HEK293 (cell line): Measurements from ENCODE around the gene TPSAB1.
"Not testable (repeated sequence)": the region's sequence is repeated elsewhere in the genome, so short reads cannot be mapped to it uniquely, and the experiment has no call there.

Experiments used
- CTCF ChIA-PET: fragments of 350-600 bp; formaldehyde crosslinking; extraction: SDS; loops from one replicate; lab custom pipeline; 2021; ENCODE audit warnings: antibody characterized with exemption; lab: Yijun Ruan, JAX
- POLR2A ChIA-PET: fragments of 300-600 bp; formaldehyde crosslinking; extraction: SDS; loops from one replicate; lab custom pipeline; 2020; ENCODE audit warnings: antibody characterized with exemption, inconsistent platforms; lab: Yijun Ruan, JAX
- H3K27ac ChIP-seq: fragments of 200-500 bp; sonication (Bioruptor generic); 2 replicates; pipeline ENCODE4 v1.5.1; 2014; ENCODE audit warnings: low read depth, low read length, control low read depth, inconsistent platforms; ENCODE audit errors: extremely low read depth
- H3K36me3 ChIP-seq, 2 experiments: fragments of 200-500 bp in 1 of 2; sonication (Bioruptor generic) in 1 of 2; 1 replicate in 1 of 2; 2 replicates in 1 of 2; pipeline ENCODE4 v1.5.1; 2014 to 2017; ENCODE audit warnings: inconsistent platforms in 2 of 2, low read length in 2 of 2; ENCODE audit not compliant: control insufficient read depth in 2 of 2, insufficient read depth in 1 of 2
- H3K4me1 ChIP-seq: fragments of 200-500 bp; sonication (Bioruptor generic); 2 replicates; pipeline ENCODE4 v1.5.1; 2014; ENCODE audit warnings: mild to moderate bottlenecking, low read length, inconsistent platforms; ENCODE audit not compliant: control insufficient read depth, insufficient read depth
- H3K4me3 ChIP-seq: 2 replicates; pipeline ENCODE4 v1.5.1; 2011; ENCODE audit warnings: low read depth, mild to moderate bottlenecking, control low read depth, low read length, moderate library complexity
- H3K9me3 ChIP-seq: fragments of 200-500 bp; sonication (Bioruptor generic); 2 replicates; pipeline ENCODE4 v1.5.1; 2014; ENCODE audit warnings: low read depth, low read length, inconsistent platforms; ENCODE audit not compliant: control insufficient read depth, insufficient read depth
- BCL11B ChIP-seq: fragments of 450-650 bp; formaldehyde crosslinking; IDR thresholded peaks from 2 replicates; pipeline ENCODE4 v1.5.1; 2016; ENCODE audit warnings: low read depth, missing biosample characterization, missing genetic modification characterization
- ELK4 ChIP-seq: IDR thresholded peaks from 2 replicates; pipeline ENCODE4 v1.6.1; 2011; ENCODE audit warnings: mild to moderate bottlenecking, low read depth, low read length, borderline replicate concordance
- GLIS1 ChIP-seq: fragments of 450-650 bp; formaldehyde crosslinking; IDR thresholded peaks from 2 replicates; pipeline ENCODE4 v1.5.1; 2016; ENCODE audit warnings: missing biosample characterization, missing genetic modification characterization
- GLIS2 ChIP-seq: fragments of 450-650 bp; formaldehyde crosslinking; IDR thresholded peaks from 2 replicates; pipeline ENCODE4 v1.5.1; 2016; ENCODE audit warnings: missing biosample characterization, missing genetic modification characterization
- HIC1 ChIP-seq: fragments of 450-650 bp; formaldehyde crosslinking; IDR thresholded peaks from 2 replicates; pipeline ENCODE4 v1.5.1; 2016; ENCODE audit warnings: missing biosample characterization, missing genetic modification characterization
- HOXC10 ChIP-seq: sonication (generic); formaldehyde crosslinking; IDR thresholded peaks from 2 replicates; pipeline ENCODE4 v1.8.1; 2023; ENCODE audit warnings: mild to moderate bottlenecking, missing genetic modification reagents
- HOXD13 ChIP-seq: sonication (generic); formaldehyde crosslinking; IDR thresholded peaks from 2 replicates; pipeline ENCODE4 v1.8.0; 2022; ENCODE audit warnings: missing genetic modification reagents, borderline replicate concordance
- KLF1 ChIP-seq: fragments of 450-650 bp; formaldehyde crosslinking; IDR thresholded peaks from 2 replicates; pipeline ENCODE4 v1.5.1; 2016; ENCODE audit warnings: missing biosample characterization, missing genetic modification characterization
- KLF8 ChIP-seq: fragments of 450-650 bp; formaldehyde crosslinking; IDR thresholded peaks from 2 replicates; pipeline ENCODE4 v1.5.1; 2016; ENCODE audit warnings: missing biosample characterization, missing genetic modification characterization
- SP2 ChIP-seq: fragments of 450-650 bp; formaldehyde crosslinking; IDR thresholded peaks from 2 replicates; pipeline ENCODE4 v1.5.1; 2016; ENCODE audit warnings: missing biosample characterization, missing genetic modification characterization
- SP3 ChIP-seq: fragments of 450-650 bp; formaldehyde crosslinking; IDR thresholded peaks from 2 replicates; pipeline ENCODE4 v1.5.1; 2016; ENCODE audit warnings: missing biosample characterization, missing genetic modification characterization
- ZFP3 ChIP-seq: fragments of 450-650 bp; formaldehyde crosslinking; IDR thresholded peaks from 2 replicates; pipeline ENCODE4 v1.5.1; 2016; ENCODE audit warnings: low read depth, missing biosample characterization, missing genetic modification characterization
- ZIC2 ChIP-seq: fragments of 450-650 bp; formaldehyde crosslinking; IDR thresholded peaks from 2 replicates; pipeline ENCODE4 v1.5.1; 2016; ENCODE audit warnings: missing biosample characterization, missing genetic modification characterization
- ZNF18 ChIP-seq: fragments of 450-650 bp; formaldehyde crosslinking; IDR thresholded peaks from 2 replicates; pipeline ENCODE4 v1.5.1; 2016; ENCODE audit warnings: missing biosample characterization, missing genetic modification characterization
- ZNF266 ChIP-seq: fragments of 450-650 bp; formaldehyde crosslinking; IDR thresholded peaks from 2 replicates; pipeline ENCODE4 v1.5.1; 2016; ENCODE audit warnings: missing biosample characterization, missing genetic modification characterization, low read depth
- ZNF416 ChIP-seq: fragments of 450-650 bp; formaldehyde crosslinking; IDR thresholded peaks from 2 replicates; pipeline ENCODE4 v1.5.1; 2016; ENCODE audit warnings: missing biosample characterization, missing genetic modification characterization
- ZNF600 ChIP-seq: fragments of 450-650 bp; formaldehyde crosslinking; IDR thresholded peaks from 2 replicates; pipeline ENCODE4 v1.5.1; 2016; ENCODE audit warnings: missing biosample characterization, missing genetic modification characterization
- ZNF792 ChIP-seq: fragments of 450-650 bp; formaldehyde crosslinking; IDR thresholded peaks from 2 replicates; pipeline ENCODE4 v1.5.1; 2016; ENCODE audit warnings: missing biosample characterization, missing genetic modification characterization
- ZSCAN23 ChIP-seq: fragments of 450-650 bp; formaldehyde crosslinking; IDR thresholded peaks from 2 replicates; pipeline ENCODE4 v1.5.1; 2016; ENCODE audit warnings: missing biosample characterization, missing genetic modification characterization

Gene TPSAB1

GRCh38 chr16:1197237-1197866 is 43.2 kb upstream of the TPSAB1 start (continued):
- TF ChIP-seq ZSCAN23 (tag by site-specific recombination) (0 out of 2 replicates have a peak, but pooled peaks have one; percentile 18), ZNF18 (peak; percentile 58; the same call in 1 of the 2 replicates), ZNF416 (tag by site-specific recombination) (no peak)
- TF ChIP-seq, all 188 proteins: peak for 21

GRCh38 chr16:1198194-1198593 is 42.3 kb upstream of the TPSAB1 start:
- no peaks in the 10 kb centered on the region for H3K36me3 ChIP-seq
- no peak overlapping the region for H3K27ac ChIP-seq
- H3K4me1 ChIP-seq: peaks cover 3% of the 10 kb centered on the region; the same call in 1 of the 2 replicates
- no peaks in the 10 kb centered on the region for H3K9me3 ChIP-seq
- ChIA-PET POLR2A (no interaction called here), CTCF (no interaction called here)
- H3K4me3 ChIP-seq: no peak overlapping the region
- TF ChIP-seq GLIS2 (peak; percentile 62), BCL11B (tag by site-specific recombination) (peak; percentile 25; the same call in 1 of the 2 replicates), ZNF266 (tag by site-specific recombination) (no peak), ZFP3 (tag by site-specific recombination) (no peak), ZIC2 (tag by site-specific recombination) (peak; percentile 87), GLIS1 (tag by site-specific recombination) (peak; percentile 82), HOXD13 (CRISPR knock-in tag) (no peak), ZNF792 (no peak), ELK4 (no peak), HOXC10 (CRISPR knock-in tag) (no peak)

GRCh38 chr16:1198671-1199346 is 41.7 kb upstream of the TPSAB1 start:
- H3K27ac ChIP-seq, POLR2A ChIA-PET, CTCF ChIA-PET, H3K9me3 ChIP-seq, H3K4me3 ChIP-seq, H3K4me1 ChIP-seq, H3K36me3 ChIP-seq: not testable (repeated sequence)
- peak; percentile 93 for TF ChIP-seq KLF8
- peak; percentile 36 for TF ChIP-seq SP2 (tag by site-specific recombination)
- peak; percentile 52 for TF ChIP-seq KLF1 (tag by site-specific recombination)
- 0 out of 2 replicates have a peak, but pooled peaks have one; percentile 5 for TF ChIP-seq ZNF600 (tag by site-specific recombination)
- TF ChIP-seq SP3 (tag by site-specific recombination): peak; percentile 53; the same call in 1 of the 2 replicates
- peak; percentile 67 for TF ChIP-seq HIC1
